ENCODE results near the gene SMIM43. TPM values are rescaled to one million over a fixed set of nuclear protein-coding genes. Genes with fewer than 3 reads are reported as not detected.

The SMIM43 gene
- total RNA-seq, 1 experiment from 2014 or later = 0.08 TPM

GRCh38 chr4:121709766-121710405, 55.1 kb downstream of the SMIM43 start:
- H3K36me3 ChIP-seq = no peaks in the 10 kb centered on the region
- no peak overlapping the region for H3K27ac ChIP-seq
- H3K4me1 ChIP-seq = peaks cover 22% of the 10 kb centered on the region
- no peak for DNase-seq
- H3K4me3 ChIP-seq = no peak overlapping the region
- no peaks in the 10 kb centered on the region for H3K9me3 ChIP-seq (replicated peaks)
- H3K27me3 ChIP-seq = no peaks in the 10 kb centered on the region

Other genes starting within 250 kb of the SMIM43 start
- gene ANXA5, start 68.2 kb downstream of the SMIM43 start, total RNA-seq (2014; rRNA removed; shearing (Covaris generic)) = 442 and 448 TPM in 2 replicates
- 92.7 and 115 TPM in 2 replicates for gene EXOSC9, start 36.2 kb upstream of the SMIM43 start, total RNA-seq (2014; rRNA removed; shearing (Covaris generic))
- 226 TPM in 2 replicates for gene CCNA2, start 58.7 kb upstream of the SMIM43 start, total RNA-seq (2014; rRNA removed; shearing (Covaris generic))
- 19.8 and 22.3 TPM in 2 replicates for gene BBS7, start 105.3 kb upstream of the SMIM43 start, total RNA-seq (2014; rRNA removed; shearing (Covaris generic))
- gene TRPC3, start 186.9 kb upstream of the SMIM43 start, total RNA-seq (2014; rRNA removed; shearing (Covaris generic)) = 0.46 and 0.89 TPM in 2 replicates

Measured in SJCRH30 (cell line).